Measurements from ENCODE around the gene PCBP1. TPM values are rescaled to one million over a fixed set of nuclear protein-coding genes. Genes with fewer than 3 reads are reported as not detected.

The PCBP1 gene
- total RNA-seq, 2 experiments from 2014 or later, result 58.2 to 423 TPM

- ChIA-PET CTCF (ENCODE audit: unreplicated experiment) (no interaction called here), POLR2A (interaction anchor here (0.6 to 3.0 kb wide), 9 partner anchors 8 to 131 kb away, joined by 3 to 30 read pairs (median 9); no protein-coding TSS in a partner anchor)
- H2AFZ ChIP-seq (ENCODE audit: low read length), result peak overlapping the region; percentile 9; the same call in 1 of the 2 replicates
- peak overlapping the region; percentile 63 for H3K4me3 ChIP-seq (ENCODE audit: low read depth, low read length, poor library complexity, severe bottlenecking)
- H4K20me1 ChIP-seq (ENCODE audit: insufficient read depth, low read length), result no peaks in the 10 kb centered on the region
- 0 out of 2 replicates have a peak, but pooled peaks cover 3% of the 10 kb centered on the region for H3K36me3 ChIP-seq (ENCODE audit: insufficient read depth, low read length)
- H3K4me1 ChIP-seq (ENCODE audit: insufficient read depth, low read length, poor library complexity, severe bottlenecking), result peaks cover 44% of the 10 kb centered on the region
- H3K9me2 ChIP-seq (ENCODE audit: insufficient read depth, low read length), result no peaks in the 10 kb centered on the region
- DNase-seq (ENCODE audit: low spot score), result no peak
- no peaks in the 10 kb centered on the region for H3K9me3 ChIP-seq (ENCODE audit: low read length)
- intact Hi-C loops (cut with micrococcal nuclease; ENCODE audit: unreplicated experiment), result loop anchor here (1.0 kb wide), 1 partner anchor 8 kb away; no protein-coding TSS in a partner anchor
- H3K27ac ChIP-seq (ENCODE audit: low read depth, low read length, poor library complexity, severe bottlenecking), result peak overlapping the region; percentile 86
- TF ChIP-seq, protein P1, sequence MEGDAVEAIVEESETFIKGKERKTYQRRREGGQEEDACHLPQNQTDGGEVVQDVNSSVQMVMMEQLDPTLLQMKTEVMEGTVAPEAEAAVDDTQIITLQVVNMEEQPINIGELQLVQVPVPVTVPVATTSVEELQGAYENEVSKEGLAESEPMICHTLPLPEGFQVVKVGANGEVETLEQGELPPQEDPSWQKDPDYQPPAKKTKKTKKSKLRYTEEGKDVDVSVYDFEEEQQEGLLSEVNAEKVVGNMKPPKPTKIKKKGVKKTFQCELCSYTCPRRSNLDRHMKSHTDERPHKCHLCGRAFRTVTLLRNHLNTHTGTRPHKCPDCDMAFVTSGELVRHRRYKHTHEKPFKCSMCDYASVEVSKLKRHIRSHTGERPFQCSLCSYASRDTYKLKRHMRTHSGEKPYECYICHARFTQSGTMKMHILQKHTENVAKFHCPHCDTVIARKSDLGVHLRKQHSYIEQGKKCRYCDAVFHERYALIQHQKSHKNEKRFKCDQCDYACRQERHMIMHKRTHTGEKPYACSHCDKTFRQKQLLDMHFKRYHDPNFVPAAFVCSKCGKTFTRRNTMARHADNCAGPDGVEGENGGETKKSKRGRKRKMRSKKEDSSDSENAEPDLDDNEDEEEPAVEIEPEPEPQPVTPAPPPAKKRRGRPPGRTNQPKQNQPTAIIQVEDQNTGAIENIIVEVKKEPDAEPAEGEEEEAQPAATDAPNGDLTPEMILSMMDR (conservative IDR thresholded peaks at IDR 0.05; ENCODE audit: low read length), result no peak
- no peak for TF ChIP-seq EZH2phosphoT487 (IDR thresholded peaks at IDR 0.05; ENCODE audit: borderline replicate concordance, low read depth, low read length)
- peaks cover 17% of the 10 kb centered on the region; the same call in 1 of the 2 replicates for H3K79me2 ChIP-seq (ENCODE audit: insufficient read depth, low read depth, low read length)
- H3K4me2 ChIP-seq (ENCODE audit: low read length), result peak overlapping the region; percentile 81
- TSS peak; percentile 97 for BruUV-seq (replicated peaks)
Measured at GRCh38 chr2:70095720-70096670, 8.7 kb downstream of the PCBP1 start.

DNA sequence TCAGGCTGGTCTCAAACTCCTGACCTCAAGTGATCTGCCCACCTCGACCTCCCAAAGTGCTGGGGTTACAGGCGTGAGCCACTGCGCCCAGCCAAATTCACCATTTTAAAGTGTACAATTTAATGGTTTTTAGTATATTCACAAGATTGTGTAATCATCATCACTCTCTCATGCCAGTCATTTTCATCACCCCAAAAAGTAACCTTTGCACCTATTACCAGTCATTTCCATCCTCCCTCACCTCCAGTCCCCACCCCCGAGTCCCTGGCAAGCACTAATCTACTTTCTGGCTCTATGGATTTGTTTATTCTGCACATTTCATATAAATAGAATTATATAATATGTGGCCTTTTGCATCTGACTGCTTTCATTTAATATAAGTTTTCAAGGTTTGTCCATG lies 10.8 kb downstream of the PCBP1 start:
- no peak overlapping the region for H3K27ac ChIP-seq (ENCODE audit: low read depth, low read length, poor library complexity, severe bottlenecking)
- H3K9me3 ChIP-seq (ENCODE audit: low read length), result no peaks in the 10 kb centered on the region
- H3K36me3 ChIP-seq (ENCODE audit: insufficient read depth, low read length), result no peaks in the 10 kb centered on the region
- TF ChIP-seq, protein P1 (conservative IDR thresholded peaks at IDR 0.05; ENCODE audit: low read length), result no peak
- no peak for TF ChIP-seq EZH2phosphoT487 (IDR thresholded peaks at IDR 0.05; ENCODE audit: borderline replicate concordance, low read depth, low read length)
- H3K9me2 ChIP-seq (ENCODE audit: insufficient read depth, low read length), result no peaks in the 10 kb centered on the region
- ChIA-PET CTCF (ENCODE audit: unreplicated experiment) (no interaction called here), POLR2A (interaction anchor here (2.3 kb wide), 1 partner anchor 10 kb away, joined by 4 read pairs; no protein-coding TSS in a partner anchor)
- BruUV-seq (replicated peaks), result no TSS peak
- no peak for DNase-seq (ENCODE audit: low spot score)
- no peak overlapping the region for H3K4me3 ChIP-seq (ENCODE audit: low read depth, low read length, poor library complexity, severe bottlenecking)
- peaks cover 15% of the 10 kb centered on the region; the same call in 1 of the 2 replicates for H3K79me2 ChIP-seq (ENCODE audit: insufficient read depth, low read depth, low read length)
- peaks cover 42% of the 10 kb centered on the region for H3K4me1 ChIP-seq (ENCODE audit: insufficient read depth, low read length, poor library complexity, severe bottlenecking)
- intact Hi-C loops (cut with micrococcal nuclease; ENCODE audit: unreplicated experiment), result no loop called here
- no peaks in the 10 kb centered on the region for H4K20me1 ChIP-seq (ENCODE audit: insufficient read depth, low read length)
- H2AFZ ChIP-seq (ENCODE audit: low read length), result no peak overlapping the region
- H3K4me2 ChIP-seq (ENCODE audit: low read length), result no peak overlapping the region

Data from OCI-LY7 (cell line).